SK-N-MC (cell line): ENCODE results near the gene UBE2L6.

Experiments used
- EZH2 ChIP-seq: fragments of 200-600 bp; sonication (generic); IDR thresholded peaks from one replicate; pipeline ENCODE4 v1.6.1; 2017; ENCODE audit warnings: antibody characterized with exemption
- FOXP2 ChIP-seq: optimal IDR thresholded peaks from 2 replicates; pipeline ENCODE3; 2011; ENCODE audit warnings: mild to moderate bottlenecking, moderate library complexity; ENCODE audit not compliant: insufficient read depth; ENCODE audit errors: extremely low read length, control extremely low read depth
- POLR2AphosphoS5 ChIP-seq: IDR thresholded peaks from 2 replicates; pipeline ENCODE4 v1.6.1; 2012; ENCODE audit warnings: mild to moderate bottlenecking, low read depth, low read length, borderline replicate concordance

DNA sequence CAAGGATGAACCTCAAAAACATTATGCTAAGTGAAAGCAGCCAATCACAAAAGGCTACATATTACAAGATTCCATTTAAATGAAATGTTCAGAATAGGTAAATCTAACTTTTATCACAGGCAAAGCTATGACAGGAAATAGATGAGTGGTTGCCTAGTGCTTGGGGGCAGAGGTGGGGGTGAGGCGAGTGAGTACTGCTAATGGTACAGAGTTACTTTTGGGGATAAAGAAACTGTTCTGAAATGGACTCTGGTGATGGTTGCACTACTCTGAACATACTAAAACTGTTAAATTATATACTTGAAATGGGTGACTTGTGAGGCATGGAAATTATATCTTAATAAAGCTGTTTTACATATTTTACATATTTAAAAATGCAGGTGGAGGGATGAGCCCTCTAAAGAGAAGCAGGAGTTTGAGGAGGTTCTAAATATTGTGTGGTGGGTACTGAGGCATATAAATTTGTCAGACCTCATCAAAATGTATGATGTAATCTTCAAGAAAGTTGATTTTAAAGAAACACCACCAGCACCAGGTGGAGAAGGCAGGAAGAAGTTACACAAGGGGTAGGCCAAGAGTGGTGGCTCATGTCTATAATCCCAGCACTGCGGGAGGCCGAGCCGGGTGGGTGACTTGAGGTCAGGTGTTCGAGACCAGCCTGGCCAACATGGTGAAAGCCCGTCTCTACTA, 55.6 kb downstream of the UBE2L6 start:
- TF ChIP-seq EZH2, result no peak
- no peak for TF ChIP-seq POLR2AphosphoS5
- TF ChIP-seq FOXP2, result no peak
